DND-41 (cell line): ENCODE data around the gene GADD45B.

ENCODE experiments used
- CTCF ChIP-seq: IDR thresholded peaks from 2 replicates; pipeline ENCODE4 v1.5.1; 2012; ENCODE audit warnings: borderline replicate concordance, low read length, moderate library complexity, mild to moderate bottlenecking; ENCODE audit not compliant: poor library complexity, severe bottlenecking; ENCODE audit errors: extremely low read depth
- EZH2 ChIP-seq: IDR thresholded peaks from 3 replicates; pipeline ENCODE4 v1.6.1; 2012; ENCODE audit warnings: borderline replicate concordance, low read depth, mild to moderate bottlenecking, moderate library complexity, low read length, inconsistent platforms; ENCODE audit not compliant: severe bottlenecking

- TF ChIP-seq CTCF, result no peak
- TF ChIP-seq EZH2, result no peak
Observed at GRCh38 chr19:2451741-2452140, 24.2 kb upstream of the GADD45B start.
